ENCODE data around the gene BLACAT1. TPM values are rescaled to one million over a fixed set of nuclear protein-coding genes. Genes with fewer than 3 reads are reported as not detected.

Gene BLACAT1
- total RNA-seq, 1 experiment from 2014 or later: 9.8 TPM

- peak; percentile 87 for TF ChIP-seq ZNF423 (CRISPR knock-in tag; IDR thresholded peaks at IDR 0.05)
- TF ChIP-seq ZNF396 (CRISPR knock-in tag; IDR thresholded peaks at IDR 0.05; ENCODE audit: borderline replicate concordance): no peak
- TF ChIP-seq ERG (CRISPR knock-in tag; IDR thresholded peaks at IDR 0.05): no peak
- TF ChIP-seq USF2 (CRISPR knock-in tag; IDR thresholded peaks at IDR 0.05): no peak
- TF ChIP-seq RORB (CRISPR knock-in tag; IDR thresholded peaks at IDR 0.05): no peak
- TF ChIP-seq CDX4 (CRISPR knock-in tag; IDR thresholded peaks at IDR 0.05; ENCODE audit: borderline replicate concordance): no peak
- peak; percentile 92 for TF ChIP-seq ZNF121 (CRISPR knock-in tag; IDR thresholded peaks at IDR 0.05)
Observed at GRCh38 chr1:205447457-205448341, 8.1 kb downstream of the BLACAT1 start (continued).

- ChIA-PET POLR2A (interaction anchor here (0.8 to 3.1 kb wide), 4 partner anchors 8 to 126 kb away, joined by 3 to 16 read pairs (median 4); partner anchors contain the start of genes BLACAT1 and NUAK2), CTCF (interaction anchor here (0.9 to 12.4 kb wide), 9 partner anchors 5 to 112 kb away, joined by 3 to 205 read pairs (median 23); partner anchors contain the start of gene BLACAT1)
- DNase-seq (ENCODE audit: low spot score) (no peak), ATAC-seq (no peak)
- no peak for TF ChIP-seq SP1 (CRISPR knock-in tag; conservative IDR thresholded peaks at IDR 0.05)
- peak; percentile 93 for TF ChIP-seq PRDM15 (CRISPR knock-in tag; IDR thresholded peaks at IDR 0.05)
- Mint-ChIP-seq H3K27me3 (ENCODE audit: low read depth) (peaks cover 10% of the 10 kb centered on the region), H3K36me3 (no peaks in the 10 kb centered on the region), H3K27ac (peak overlapping the region; percentile 50), H3K4me1 (peaks cover 92% of the 10 kb centered on the region), H3K4me3 (peak overlapping the region; percentile 46), H3K9me3 (no peaks in the 10 kb centered on the region)
Observed at GRCh38 chr1:205446828-205447227, 9.0 kb downstream of the BLACAT1 start.

GRCh38 chr1:205445646-205445935, 10.3 kb downstream of the BLACAT1 start:
- Mint-ChIP-seq H3K4me3 (peak overlapping the region; percentile 49), H3K4me1 (peaks cover 92% of the 10 kb centered on the region), H3K36me3 (no peaks in the 10 kb centered on the region), H3K27ac (peak overlapping the region; percentile 98), H3K27me3 (ENCODE audit: low read depth) (peaks cover 10% of the 10 kb centered on the region), H3K9me3 (no peaks in the 10 kb centered on the region)
- CTCF ChIA-PET: interaction anchor here (1.3 to 10.6 kb wide), 10 partner anchors 8 to 172 kb away, joined by 4 to 210 read pairs (median 21); partner anchors contain the start of gene BLACAT1
- POLR2A ChIA-PET: interaction anchor here (1.1 to 2.3 kb wide), 3 partner anchors 10 to 14 kb away, joined by 3 to 48 read pairs (median 9); partner anchors contain the start of gene BLACAT1
- ATAC-seq (no peak), DNase-seq (ENCODE audit: low spot score) (no peak)
- TF ChIP-seq FOXK1 (CRISPR knock-in tag; IDR thresholded peaks at IDR 0.05) (no peak), ZNF317 (CRISPR knock-in tag; IDR thresholded peaks at IDR 0.05; ENCODE audit: borderline replicate concordance, low read depth) (no peak), ERG (CRISPR knock-in tag; IDR thresholded peaks at IDR 0.05) (no peak), CREB1 (CRISPR knock-in tag; IDR thresholded peaks at IDR 0.05) (no peak), AFF4 (CRISPR knock-in tag; IDR thresholded peaks at IDR 0.05; ENCODE audit: borderline replicate concordance) (no peak), NR3C1 (CRISPR knock-in tag; conservative IDR thresholded peaks at IDR 0.05; ENCODE audit: low read depth) (no peak), E2F4 (CRISPR knock-in tag; IDR thresholded peaks at IDR 0.05; ENCODE audit: borderline replicate concordance, low read depth) (no peak), TP53 (CRISPR knock-in tag; IDR thresholded peaks at IDR 0.05) (no peak), ZNF396 (CRISPR knock-in tag; IDR thresholded peaks at IDR 0.05; ENCODE audit: borderline replicate concordance) (no peak), SOX15 (CRISPR knock-in tag; IDR thresholded peaks at IDR 0.05) (no peak), CBFB (CRISPR knock-in tag; IDR thresholded peaks at IDR 0.05; ENCODE audit: low read depth) (no peak)

All from WTC11 (cell line).